ENCODE data around the gene MGAT4A. TPM values are rescaled to one million over a fixed set of nuclear protein-coding genes. Genes with fewer than 3 reads are reported as not detected.

The MGAT4A gene
- total and polyA plus RNA-seq, 4 donors, result 16.1 to 43.7 (median 31.9) TPM

DNA sequence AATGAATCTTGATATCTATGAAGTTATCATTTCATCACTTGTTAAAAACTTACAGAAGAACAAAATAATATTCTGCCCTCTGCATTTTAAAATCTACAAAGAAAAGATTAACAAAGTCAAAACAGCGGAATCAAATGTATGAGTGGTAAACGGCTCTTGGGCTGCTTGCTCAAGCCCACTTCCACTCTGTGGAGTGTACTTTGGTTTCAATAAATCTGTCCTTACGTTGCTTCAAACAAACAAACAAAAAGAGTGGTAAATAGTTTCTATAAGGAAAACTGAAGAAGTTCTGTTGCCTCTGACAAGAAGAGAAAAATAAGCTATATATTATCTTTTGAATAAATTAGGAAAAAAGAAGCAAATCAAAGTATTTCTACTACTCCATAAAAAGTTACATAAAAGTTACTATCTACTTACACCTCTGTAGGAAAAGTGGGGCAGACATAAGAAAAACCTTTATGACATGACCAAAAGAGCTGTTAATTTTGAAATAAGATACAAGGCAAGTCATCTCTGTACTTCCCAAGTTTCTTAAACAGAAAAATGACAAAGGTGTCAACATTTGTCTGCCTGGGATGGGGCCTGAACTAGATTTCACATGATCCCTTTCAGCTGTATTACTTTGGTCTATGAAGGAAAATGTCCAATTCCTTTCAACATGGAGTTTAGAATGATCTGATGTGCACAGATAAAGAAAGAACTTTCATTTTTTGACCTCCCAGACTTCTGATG is 56.5 kb downstream of the MGAT4A start:
- DNase-seq (no peak), ATAC-seq (ENCODE audit: insufficient read depth, low FRiP score) (no peak)
- peaks cover 0 to 9% (median under 1%) of the 10 kb centered on the region in 4 donors for H3K36me3 ChIP-seq (ENCODE audit: control insufficient read depth in 4 of 4, insufficient read depth in 4 of 4, low read length in 4 of 4)
- no peaks in the 10 kb centered on the region for H3K9me3 ChIP-seq (ENCODE audit: control insufficient read depth in 4 of 4, insufficient read depth in 3 of 4, low read length in 3 of 4)
- H3K9ac ChIP-seq (ENCODE audit: insufficient read depth in 1 of 2, low read length in 2 of 2), result no peak overlapping the region
- 95 to 97% methylated on average over 3 of the region's 3 CpGs for WGBS, 2 donors
- no peak overlapping the region for H3K27ac ChIP-seq (ENCODE audit: low read depth in 1 of 2, low read length in 1 of 2)
- H3K27me3 ChIP-seq (ENCODE audit: control insufficient read depth in 3 of 3, insufficient read depth in 3 of 3, low read length in 2 of 3), result no peaks in the 10 kb centered on the region
- no peaks in the 10 kb centered on the region for H3K4me1 ChIP-seq (ENCODE audit: control insufficient read depth in 5 of 5, insufficient read depth in 5 of 5, low read length in 5 of 5)
- TF ChIP-seq, protein P1, sequence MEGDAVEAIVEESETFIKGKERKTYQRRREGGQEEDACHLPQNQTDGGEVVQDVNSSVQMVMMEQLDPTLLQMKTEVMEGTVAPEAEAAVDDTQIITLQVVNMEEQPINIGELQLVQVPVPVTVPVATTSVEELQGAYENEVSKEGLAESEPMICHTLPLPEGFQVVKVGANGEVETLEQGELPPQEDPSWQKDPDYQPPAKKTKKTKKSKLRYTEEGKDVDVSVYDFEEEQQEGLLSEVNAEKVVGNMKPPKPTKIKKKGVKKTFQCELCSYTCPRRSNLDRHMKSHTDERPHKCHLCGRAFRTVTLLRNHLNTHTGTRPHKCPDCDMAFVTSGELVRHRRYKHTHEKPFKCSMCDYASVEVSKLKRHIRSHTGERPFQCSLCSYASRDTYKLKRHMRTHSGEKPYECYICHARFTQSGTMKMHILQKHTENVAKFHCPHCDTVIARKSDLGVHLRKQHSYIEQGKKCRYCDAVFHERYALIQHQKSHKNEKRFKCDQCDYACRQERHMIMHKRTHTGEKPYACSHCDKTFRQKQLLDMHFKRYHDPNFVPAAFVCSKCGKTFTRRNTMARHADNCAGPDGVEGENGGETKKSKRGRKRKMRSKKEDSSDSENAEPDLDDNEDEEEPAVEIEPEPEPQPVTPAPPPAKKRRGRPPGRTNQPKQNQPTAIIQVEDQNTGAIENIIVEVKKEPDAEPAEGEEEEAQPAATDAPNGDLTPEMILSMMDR (IDR thresholded peaks at IDR 0.05; ENCODE audit: control extremely low read depth, extremely low read depth), result no peak
- no peak overlapping the region for H3K4me3 ChIP-seq

DNA sequence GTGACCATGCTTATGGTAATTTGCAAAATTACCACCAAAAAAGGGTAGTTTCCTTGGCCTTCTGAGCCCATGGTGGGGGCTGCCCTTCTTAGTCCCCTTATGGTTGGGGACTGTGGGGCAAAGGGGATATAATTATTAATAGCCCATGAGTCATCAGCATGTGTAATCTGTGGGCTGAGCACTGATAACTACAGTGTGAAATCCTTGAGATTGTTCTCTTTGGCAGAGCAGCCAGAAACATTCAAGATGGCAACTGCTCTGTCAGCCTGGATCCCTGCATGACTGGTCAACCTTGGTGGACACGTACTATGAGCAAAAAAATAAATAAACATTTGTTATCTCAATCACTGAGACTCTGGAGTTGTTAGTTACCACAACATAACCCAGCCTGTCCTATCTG is 61.3 kb downstream of the MGAT4A start:
- Histone ChIP-seq H3K9ac (ENCODE audit: insufficient read depth in 1 of 2, low read length in 2 of 2) (no peak overlapping the region), H3K4me1 (ENCODE audit: control insufficient read depth in 5 of 5, insufficient read depth in 5 of 5, low read length in 5 of 5) (no peaks in the 10 kb centered on the region), H3K27ac (ENCODE audit: low read depth in 1 of 2, low read length in 1 of 2) (no peak overlapping the region), H3K36me3 (ENCODE audit: control insufficient read depth in 4 of 4, insufficient read depth in 4 of 4, low read length in 4 of 4) (peaks cover 0 to 5% (median 2%) of the 10 kb centered on the region in 4 donors), H3K27me3 (ENCODE audit: control insufficient read depth in 3 of 3, insufficient read depth in 3 of 3, low read length in 2 of 3) (no peaks in the 10 kb centered on the region), H3K4me3 (no peak overlapping the region), H3K9me3 (ENCODE audit: control insufficient read depth in 4 of 4, insufficient read depth in 3 of 4, low read length in 3 of 4) (no peaks in the 10 kb centered on the region)
- ATAC-seq (ENCODE audit: insufficient read depth, low FRiP score), result no peak
- TF ChIP-seq, protein P1 (IDR thresholded peaks at IDR 0.05; ENCODE audit: control extremely low read depth, extremely low read depth), result no peak
- WGBS, 2 donors, result 73 to 93% methylated on average over 1 of the region's 1 CpG
- no peak for DNase-seq

DNA sequence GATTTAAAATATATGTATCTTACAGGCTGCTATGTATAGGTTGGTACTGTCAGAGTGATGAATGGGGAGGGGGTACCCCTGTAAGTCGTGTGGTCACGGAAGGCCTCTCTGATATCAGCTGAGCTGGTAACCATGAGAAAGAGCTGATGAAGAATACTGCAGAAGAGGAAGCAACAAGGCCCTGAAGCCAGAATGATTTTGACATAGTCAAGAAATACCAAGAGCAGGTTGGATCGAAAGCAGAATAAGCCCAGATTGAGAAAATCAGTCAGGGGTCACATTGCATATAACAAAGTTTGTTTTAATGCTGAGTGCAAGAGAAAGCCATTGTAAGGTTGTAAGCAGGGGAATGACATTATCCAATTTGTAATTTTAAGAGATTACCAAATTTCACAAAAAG is 65.3 kb downstream of the MGAT4A start:
- ATAC-seq (ENCODE audit: insufficient read depth, low FRiP score), result no peak
- H3K4me3 ChIP-seq, result no peak overlapping the region
- DNase-seq, result no peak

More for the DNA sequence above, 65.3 kb downstream of the MGAT4A start:
- no peaks in the 10 kb centered on the region for H3K27me3 ChIP-seq (ENCODE audit: control insufficient read depth in 3 of 3, insufficient read depth in 3 of 3, low read length in 2 of 3)
- no peak overlapping the region for H3K9ac ChIP-seq (ENCODE audit: insufficient read depth in 1 of 2, low read length in 2 of 2)
- peaks cover 0 to 4% (median 2%) of the 10 kb centered on the region in 4 donors for H3K36me3 ChIP-seq (ENCODE audit: control insufficient read depth in 4 of 4, insufficient read depth in 4 of 4, low read length in 4 of 4)
- no peaks in the 10 kb centered on the region for H3K4me1 ChIP-seq (ENCODE audit: control insufficient read depth in 5 of 5, insufficient read depth in 5 of 5, low read length in 5 of 5)
- TF ChIP-seq, protein P1 (IDR thresholded peaks at IDR 0.05; ENCODE audit: control extremely low read depth, extremely low read depth), result no peak
- WGBS, 2 donors, result 63 to 81% methylated on average over 3 of the region's 3 CpGs
- no peaks in the 10 kb centered on the region for H3K9me3 ChIP-seq (ENCODE audit: control insufficient read depth in 4 of 4, insufficient read depth in 3 of 4, low read length in 3 of 4)
- H3K27ac ChIP-seq (ENCODE audit: low read depth in 1 of 2, low read length in 1 of 2), result no peak overlapping the region
